ENCODE measurements around the gene OR2G2.

The OR2G2 gene, protein sequence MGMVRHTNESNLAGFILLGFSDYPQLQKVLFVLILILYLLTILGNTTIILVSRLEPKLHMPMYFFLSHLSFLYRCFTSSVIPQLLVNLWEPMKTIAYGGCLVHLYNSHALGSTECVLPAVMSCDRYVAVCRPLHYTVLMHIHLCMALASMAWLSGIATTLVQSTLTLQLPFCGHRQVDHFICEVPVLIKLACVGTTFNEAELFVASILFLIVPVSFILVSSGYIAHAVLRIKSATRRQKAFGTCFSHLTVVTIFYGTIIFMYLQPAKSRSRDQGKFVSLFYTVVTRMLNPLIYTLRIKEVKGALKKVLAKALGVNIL

DNA sequence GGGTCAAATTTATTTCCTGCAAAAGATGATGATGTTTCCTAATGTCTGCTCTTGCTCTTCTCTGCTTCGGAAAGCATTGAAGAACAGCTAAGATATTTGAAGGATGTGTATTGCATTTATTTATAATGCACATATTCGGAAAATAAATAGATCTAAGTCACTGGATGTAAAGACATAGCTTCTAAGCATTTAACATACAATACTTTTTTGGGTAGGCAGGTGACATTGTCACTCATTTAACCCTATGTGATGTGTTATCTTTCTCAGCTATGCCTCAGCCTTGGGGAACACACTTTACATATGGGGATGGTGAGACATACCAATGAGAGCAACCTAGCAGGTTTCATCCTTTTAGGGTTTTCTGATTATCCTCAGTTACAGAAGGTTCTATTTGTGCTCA is at the start of gene OR2G2:
TSS of gene OR2G2 (plus strand) at position 301 of the 400 bp plus-strand sequence. CDS start at position 301, 0 bp downstream.
- no peak within 1 kb of the TSS for H3K27ac ChIP-seq
- no peak within 1 kb of the TSS for H3K4me3 ChIP-seq
- no peak for DNase-seq (ENCODE audit: low spot score)
- TF ChIP-seq, protein P1, sequence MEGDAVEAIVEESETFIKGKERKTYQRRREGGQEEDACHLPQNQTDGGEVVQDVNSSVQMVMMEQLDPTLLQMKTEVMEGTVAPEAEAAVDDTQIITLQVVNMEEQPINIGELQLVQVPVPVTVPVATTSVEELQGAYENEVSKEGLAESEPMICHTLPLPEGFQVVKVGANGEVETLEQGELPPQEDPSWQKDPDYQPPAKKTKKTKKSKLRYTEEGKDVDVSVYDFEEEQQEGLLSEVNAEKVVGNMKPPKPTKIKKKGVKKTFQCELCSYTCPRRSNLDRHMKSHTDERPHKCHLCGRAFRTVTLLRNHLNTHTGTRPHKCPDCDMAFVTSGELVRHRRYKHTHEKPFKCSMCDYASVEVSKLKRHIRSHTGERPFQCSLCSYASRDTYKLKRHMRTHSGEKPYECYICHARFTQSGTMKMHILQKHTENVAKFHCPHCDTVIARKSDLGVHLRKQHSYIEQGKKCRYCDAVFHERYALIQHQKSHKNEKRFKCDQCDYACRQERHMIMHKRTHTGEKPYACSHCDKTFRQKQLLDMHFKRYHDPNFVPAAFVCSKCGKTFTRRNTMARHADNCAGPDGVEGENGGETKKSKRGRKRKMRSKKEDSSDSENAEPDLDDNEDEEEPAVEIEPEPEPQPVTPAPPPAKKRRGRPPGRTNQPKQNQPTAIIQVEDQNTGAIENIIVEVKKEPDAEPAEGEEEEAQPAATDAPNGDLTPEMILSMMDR (IDR thresholded peaks at IDR 0.05): no peak

DNA sequence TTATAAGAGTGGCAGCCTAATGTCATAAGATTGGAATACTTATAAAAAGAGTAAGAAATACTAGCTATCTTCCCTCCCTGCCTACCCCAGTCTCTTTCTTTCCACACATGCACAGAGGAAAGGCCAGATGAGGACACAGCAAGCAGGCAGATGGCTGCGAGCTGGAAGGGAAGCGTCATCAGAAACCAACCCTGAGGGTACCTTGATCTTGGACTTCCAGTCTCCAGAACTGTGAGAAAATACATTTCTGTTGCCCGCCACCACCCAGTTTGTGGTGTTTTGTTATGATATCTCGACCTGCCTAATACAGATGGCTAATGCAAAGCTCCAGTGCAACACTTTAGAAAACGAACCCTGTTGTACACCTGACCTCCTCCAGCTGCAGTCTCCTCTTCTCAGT is 49.6 kb upstream of the OR2G2 start:
- Histone ChIP-seq H3K4me3 (no peak overlapping the region), H3K27ac (no peak overlapping the region)
- TF ChIP-seq, protein P1 (IDR thresholded peaks at IDR 0.05): no peak
- no peak for DNase-seq (ENCODE audit: low spot score)

DNA sequence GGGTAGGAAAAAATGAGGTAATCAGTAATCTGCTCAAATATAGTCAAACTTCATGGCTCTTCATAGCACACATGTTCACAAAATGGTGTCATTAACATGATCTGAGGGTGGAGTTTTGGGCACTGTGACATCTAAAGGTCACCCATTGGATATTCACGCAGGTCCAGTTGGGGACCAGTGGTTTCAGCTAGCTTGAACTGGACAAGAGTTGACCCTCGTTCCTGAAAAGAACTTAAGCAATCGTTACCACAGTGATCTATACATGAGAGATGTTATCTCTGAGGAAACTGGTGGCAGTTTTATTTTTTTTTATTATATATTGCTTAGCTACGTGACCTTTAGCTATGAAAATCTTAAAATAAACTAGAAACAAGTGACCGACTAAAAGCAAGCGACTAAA is 48.9 kb upstream of the OR2G2 start:
- DNase-seq (ENCODE audit: low spot score): no peak

DNA sequence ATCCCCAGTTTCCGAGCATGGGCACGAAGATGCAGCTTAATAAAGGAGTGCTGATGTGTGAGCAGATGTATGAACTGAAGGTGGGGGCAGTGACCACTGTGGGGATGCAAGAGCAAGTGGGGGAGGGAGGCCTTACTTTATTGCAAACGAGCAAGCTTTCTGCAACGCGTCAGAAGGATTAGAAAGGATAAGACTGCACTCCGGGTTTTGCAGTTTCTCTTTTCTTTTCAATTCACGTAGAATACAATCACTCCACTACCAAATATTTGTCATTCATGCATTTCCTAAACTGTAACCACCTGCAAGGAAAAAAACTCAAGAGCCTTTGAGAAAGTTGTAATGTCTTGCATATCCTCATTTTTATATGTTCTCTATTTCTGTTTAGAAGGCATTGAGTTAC is 47.6 kb upstream of the OR2G2 start:
- Histone ChIP-seq H3K27ac (no peak overlapping the region), H3K4me3 (no peak overlapping the region)
- TF ChIP-seq, protein P1 (IDR thresholded peaks at IDR 0.05): no peak
- DNase-seq (ENCODE audit: low spot score): no peak

More for the DNA sequence above, 48.9 kb upstream of the OR2G2 start:
- Histone ChIP-seq H3K27ac (no peak overlapping the region), H3K4me3 (no peak overlapping the region)
- TF ChIP-seq, protein P1 (IDR thresholded peaks at IDR 0.05): no peak

DNA sequence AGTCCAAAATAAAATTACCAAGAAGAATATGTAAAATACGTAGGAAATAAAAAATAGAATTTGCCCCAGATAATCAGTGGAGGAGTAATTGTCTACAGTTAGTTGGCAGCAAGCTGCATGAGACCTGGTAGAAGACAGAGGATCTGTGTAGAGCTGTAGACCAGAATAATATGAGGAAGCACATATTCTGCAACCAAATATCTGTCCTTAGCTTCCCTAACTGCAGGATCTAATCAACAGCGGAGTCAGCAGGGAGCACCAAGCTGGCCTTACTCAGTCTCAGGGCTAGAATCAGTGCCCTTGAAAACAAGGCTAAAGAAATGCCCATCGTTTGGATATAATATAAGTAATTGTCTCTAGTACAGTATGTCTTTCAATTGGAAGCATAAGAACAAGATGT is 45.3 kb upstream of the OR2G2 start:
- DNase-seq (ENCODE audit: low spot score): no peak
- Histone ChIP-seq H3K4me3 (no peak overlapping the region), H3K27ac (no peak overlapping the region)
- TF ChIP-seq, protein P1 (IDR thresholded peaks at IDR 0.05): no peak

DNA sequence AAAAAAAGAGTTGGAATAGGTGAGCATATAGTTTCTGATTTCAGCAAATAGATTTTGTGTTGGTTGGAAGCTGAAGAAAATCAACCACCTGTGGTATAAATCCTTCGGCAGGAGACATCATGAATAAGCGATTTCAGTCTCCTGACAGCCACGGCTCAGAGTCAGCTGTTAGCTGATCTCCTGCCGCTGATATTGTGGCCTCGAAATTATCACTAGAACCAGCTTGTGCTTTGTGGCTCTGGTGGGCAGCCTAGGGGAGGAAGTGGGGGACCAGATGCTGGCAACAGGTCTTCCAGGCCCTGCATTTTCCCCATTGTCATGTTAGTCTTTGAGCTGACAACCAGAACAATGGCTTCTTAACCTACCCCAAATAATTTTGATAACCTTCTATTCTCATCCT is 40.1 kb upstream of the OR2G2 start:
- TF ChIP-seq, protein P1 (IDR thresholded peaks at IDR 0.05): no peak
- Histone ChIP-seq H3K27ac (no peak overlapping the region), H3K4me3 (no peak overlapping the region)
- DNase-seq (ENCODE audit: low spot score): no peak

DNA sequence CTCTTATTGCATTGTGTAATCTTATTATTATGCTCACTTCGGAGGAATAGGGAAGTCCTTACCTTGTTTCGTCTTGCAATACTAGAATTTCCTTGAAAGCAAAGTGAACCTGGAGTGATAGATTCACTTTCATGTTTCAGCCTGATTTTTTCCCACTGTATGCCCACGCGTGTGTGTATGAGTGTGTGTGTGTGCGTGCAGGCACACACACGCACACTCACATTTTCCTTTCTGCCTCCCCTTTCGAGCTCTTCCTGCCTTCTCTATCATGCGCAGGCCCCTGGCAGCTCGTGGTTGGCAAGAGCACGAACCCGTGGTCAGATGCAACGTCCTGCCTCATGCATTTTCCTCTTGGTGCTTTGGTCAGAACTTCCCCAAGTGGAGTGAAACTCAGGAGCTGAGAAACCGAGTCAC is 39.4 kb upstream of the OR2G2 start, which contains the start of gene GCSAML:
TSS of gene GCSAML (plus strand) at position 366 of the 414 bp plus-strand sequence. CDS start 58 bp downstream, outside the sequence.
- TF ChIP-seq, protein P1 (IDR thresholded peaks at IDR 0.05): no peak
- Histone ChIP-seq H3K4me3 (no peak within 1 kb of the TSS), H3K27ac (no peak within 1 kb of the TSS)
- no peak for DNase-seq (ENCODE audit: low spot score)

Data from coronary artery (tissue), 2 donors.